ENCODE results near the gene MCUB. TPM values are rescaled to one million over a fixed set of nuclear protein-coding genes. Genes with fewer than 3 reads are reported as not detected.
"Not testable (repeated sequence)": the region's sequence is repeated elsewhere in the genome, so short reads cannot be mapped to it uniquely, and the experiment has no call there.

The MCUB gene
- total RNA-seq, 1 experiment from 2014 or later: 11.9 TPM

DNA sequence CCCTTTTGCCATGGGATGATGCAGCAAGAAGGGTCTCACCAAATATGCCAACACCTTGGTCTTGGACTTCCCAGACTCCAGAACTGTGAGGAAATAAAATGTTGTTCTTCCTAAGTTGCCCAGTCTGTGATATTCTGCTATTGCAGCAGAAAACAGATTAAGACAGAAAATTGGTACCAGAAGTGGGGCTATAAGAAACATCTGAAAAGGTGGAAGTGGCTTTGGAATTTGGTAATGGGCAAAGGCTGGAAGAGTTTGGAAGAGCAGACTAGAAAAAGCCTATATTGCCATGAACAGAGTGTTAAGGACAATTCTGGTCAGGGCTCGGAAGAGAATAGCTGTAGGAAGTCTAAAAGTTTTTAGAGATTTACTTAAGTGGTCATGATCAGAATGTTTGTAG is 115.8 kb downstream of the MCUB start:
- DNase-seq (ENCODE audit: extremely low read depth, low read depth): no peak

DNA sequence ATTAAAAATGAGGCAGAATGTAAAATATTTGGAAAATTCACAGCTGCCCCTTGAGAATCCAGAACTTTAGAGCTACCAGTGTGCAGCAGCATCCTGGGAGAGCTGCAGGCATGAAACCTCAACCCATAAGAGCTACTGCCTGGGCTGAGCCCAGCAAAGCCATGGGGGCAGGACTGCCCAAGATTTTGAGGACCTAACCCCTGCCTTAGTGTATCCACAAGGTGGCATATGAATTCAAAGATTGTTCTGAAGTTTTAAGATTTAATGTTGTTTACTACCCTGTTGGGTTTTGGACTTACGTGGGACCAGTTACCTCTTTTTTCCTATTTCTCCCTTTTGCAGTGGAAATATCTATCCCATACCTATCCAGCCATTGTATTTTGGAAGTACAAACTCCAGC is 116.8 kb downstream of the MCUB start:
- no peak for DNase-seq (ENCODE audit: extremely low read depth, low read depth)

DNA sequence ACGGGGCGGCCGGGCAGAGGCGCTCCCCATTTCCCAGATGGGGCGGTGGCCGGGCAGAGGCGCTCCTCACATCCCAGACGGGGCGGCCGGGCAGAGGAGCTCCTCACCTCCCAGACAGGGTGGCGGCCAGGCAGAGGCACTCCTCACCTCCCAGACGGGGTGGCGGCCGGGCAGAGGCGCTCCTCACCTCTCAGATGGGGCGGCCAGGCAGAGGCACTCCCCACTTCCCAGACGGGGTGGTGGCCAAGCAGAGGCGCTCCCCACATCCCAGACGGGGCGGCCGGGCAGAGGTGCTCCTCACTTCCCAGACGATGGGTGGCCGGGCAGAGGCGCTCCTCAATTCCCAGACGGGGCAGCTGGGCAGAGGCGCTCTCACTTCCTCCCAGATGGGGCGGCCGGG is 118.4 kb downstream of the MCUB start:
- not testable (repeated sequence) for DNase-seq (ENCODE audit: extremely low read depth, low read depth)

DNA sequence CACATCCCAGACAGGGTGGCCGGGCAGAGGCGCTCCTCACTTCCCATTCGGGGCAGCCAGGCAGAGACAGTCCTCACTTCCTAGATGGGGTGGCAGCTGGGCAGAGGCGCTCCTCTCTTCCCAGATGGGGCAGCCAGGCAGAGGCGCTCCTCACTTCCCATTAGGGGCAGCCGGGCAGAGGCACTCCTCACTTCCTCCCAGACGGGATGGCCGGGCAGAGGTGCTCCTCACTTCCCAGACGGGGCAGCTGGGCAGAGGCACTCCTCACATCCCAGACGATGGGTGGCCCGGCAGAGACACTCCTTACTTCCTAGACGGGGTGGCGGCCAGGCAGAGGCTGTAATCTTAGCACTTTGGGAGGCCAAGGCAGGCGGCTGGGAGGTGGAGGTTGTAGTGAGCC is 118.9 kb downstream of the MCUB start:
- not testable (repeated sequence) for DNase-seq (ENCODE audit: extremely low read depth, low read depth)

DNA sequence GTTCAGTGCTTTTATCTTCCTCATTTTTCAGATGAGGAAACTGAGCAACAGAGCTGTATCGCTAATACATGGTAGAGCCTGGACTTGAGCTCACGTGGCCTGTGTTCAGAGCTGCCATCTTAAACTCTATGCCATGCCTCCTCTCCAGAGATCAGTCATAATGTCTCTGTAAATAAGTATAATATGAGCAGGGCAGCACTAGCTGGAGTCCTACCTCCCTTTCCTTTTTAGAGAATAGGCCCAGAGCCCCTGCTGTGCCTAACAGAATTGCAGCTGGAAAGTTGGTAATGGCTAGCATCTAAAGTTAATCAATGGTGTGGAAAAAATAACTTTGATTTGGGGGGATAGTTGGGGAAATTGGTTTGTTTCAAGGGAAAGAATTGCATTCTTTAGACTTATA is 122.8 kb downstream of the MCUB start:
- no peak for DNase-seq (ENCODE audit: extremely low read depth, low read depth)

DNA sequence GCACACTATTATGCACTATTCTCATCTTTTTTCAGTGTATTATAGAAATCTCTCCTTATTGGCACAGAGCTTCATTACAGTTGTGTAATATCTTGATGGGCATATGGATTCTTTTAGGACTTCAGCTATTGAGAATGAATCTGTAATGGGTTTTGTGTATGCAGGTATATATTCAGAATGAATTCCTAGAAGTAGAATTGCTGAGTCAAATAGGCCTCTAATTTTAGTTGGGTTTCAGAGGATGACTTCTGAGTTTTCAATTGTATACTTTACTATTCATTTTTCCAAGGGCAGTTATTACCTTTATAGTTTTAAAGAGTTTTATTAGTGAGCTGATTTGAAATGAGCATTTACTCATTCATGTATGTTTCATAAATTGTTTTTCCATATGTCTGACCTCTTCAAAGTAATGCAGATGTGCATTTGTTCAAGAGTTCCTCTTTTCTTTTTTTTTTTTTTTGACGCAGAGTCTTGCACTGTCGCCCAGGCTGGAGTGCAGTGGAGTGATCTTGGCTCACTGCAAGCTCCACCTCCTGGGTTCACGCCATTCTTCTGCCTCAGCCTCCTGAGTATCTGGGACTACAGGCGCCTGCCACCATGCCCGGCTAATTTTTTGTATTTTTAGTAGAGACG is 123.7 kb downstream of the MCUB start:
- DNase-seq (ENCODE audit: extremely low read depth, low read depth): no peak

DNA sequence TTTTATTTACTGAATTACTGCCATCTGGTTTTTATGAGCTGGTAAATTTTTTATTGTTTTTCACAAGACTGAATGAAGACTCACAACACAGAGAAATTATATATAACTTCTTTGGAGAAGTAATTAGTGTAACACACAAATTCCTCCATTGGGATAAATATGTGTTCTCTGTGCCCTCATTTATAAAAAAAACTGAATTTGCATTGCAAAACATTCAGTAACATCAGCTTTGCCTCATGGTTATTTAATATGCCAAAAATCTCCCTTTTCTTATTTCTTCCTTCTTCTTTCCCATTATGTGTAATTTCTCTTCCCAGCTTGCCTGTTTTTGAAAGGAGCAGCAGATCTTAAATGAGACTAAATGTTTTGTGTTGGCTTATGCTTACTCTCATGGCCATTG is 124.7 kb downstream of the MCUB start:
- DNase-seq (ENCODE audit: extremely low read depth, low read depth): no peak

DNA sequence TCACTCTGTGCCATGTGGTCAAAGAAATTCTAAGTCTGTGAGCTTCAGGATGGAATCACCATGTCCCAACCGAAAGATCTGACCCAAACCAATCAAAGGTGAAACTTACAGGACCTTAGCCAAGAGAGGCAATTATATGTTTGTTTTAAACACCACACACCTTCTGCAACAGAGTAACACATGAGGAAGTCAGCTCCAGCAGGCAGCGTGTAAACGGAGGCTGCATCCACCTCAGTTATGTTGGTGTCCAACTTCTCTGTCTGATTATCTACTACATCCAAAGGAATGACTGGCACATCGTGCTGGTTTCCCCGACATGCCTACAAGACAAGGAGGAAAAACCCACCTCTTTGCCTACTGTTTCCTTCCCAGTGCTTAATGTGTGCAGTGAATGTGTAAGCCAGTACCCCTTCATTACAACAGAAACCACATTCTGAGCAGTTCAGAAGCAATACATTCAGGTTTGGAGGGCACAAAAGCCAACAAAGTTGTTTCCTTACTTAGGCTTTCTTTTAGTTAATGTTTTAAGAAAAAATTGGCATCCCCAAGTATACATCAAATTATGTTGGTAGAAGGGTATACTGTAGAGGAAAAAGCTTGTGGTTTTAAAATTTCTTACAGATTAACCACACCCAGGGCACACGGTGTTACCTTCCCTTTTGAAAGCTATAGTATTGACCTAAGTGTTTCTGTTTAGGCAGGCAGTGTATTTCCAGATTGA is 130.8 kb downstream of the MCUB start:
- DNase-seq (ENCODE audit: extremely low read depth, low read depth): no peak

DNA sequence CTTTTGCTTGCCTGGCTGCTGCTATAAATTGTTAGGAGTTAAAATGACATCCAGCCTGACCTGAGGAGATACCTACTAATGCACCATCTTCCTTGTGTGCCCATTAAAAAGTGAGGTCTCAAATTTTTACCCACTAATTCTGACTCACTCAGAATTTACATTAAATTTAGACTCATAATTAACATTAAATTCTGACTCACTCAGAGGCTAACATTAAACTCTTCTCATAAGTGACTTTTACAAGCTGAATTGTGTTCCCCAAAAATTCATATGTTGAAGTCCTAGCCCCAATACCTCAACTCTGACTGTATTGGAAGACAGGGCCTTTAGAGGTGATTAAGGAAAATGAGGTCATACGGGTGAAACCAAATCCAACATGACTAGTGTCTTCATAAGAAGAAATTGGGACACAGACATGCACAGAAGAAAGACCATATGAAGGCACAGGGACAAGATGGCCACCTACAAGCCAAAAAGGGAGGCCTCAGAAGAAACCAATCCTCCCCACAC is 131.4 kb downstream of the MCUB start:
- DNase-seq (ENCODE audit: extremely low read depth, low read depth): no peak

DNA sequence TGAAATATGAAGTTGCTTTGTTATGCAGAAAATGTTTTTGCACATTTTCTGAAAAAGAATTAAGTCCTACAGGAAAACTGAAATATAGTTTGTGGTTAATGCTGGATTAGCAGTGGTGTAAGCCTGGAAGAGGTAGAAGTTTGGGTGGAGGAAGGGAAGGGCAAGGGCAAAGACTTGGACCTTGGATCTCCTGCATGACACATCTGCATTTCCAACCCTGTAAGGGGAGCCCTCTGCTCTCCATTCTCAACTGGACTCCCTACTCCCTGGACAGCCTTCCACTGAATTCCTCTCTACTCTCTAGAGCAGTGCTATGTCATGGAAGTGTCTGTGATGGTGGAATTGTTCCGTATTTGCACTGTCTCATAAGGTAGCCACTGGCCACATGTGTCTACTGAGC is 138.6 kb downstream of the MCUB start:
- no peak for DNase-seq (ENCODE audit: extremely low read depth, low read depth)

DNA sequence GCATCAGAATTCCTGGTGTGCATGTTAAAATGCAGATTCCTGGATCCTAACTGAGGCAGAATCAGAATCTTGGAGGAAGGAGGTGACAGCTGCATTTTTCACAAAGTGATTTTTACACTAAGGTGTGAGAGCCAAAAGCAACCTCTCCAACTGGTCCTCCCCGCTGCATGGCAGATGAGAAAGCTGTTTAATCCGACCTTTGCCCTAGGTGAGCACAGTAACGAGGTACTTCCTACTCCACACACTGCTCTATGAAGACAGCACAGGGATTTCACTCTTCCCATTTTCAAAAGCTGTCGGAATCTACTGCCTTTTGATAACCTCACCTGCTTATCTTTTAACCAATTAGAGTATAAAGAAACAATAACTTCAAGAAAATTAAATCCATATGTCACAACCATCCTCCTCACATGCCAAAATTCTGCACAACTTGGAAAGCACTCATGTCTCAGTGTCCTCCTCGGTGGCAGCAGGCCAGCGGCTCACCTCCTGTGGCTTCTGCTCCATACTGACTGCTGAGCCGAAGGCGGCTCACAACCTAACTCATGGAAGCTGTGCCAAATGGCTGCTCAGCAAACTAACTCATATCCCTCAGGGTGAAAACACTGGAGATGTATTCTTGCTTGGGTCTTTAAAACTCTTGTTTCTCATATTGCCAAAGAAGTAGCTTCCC is 139.6 kb downstream of the MCUB start:
- DNase-seq (ENCODE audit: extremely low read depth, low read depth): no peak

DNA sequence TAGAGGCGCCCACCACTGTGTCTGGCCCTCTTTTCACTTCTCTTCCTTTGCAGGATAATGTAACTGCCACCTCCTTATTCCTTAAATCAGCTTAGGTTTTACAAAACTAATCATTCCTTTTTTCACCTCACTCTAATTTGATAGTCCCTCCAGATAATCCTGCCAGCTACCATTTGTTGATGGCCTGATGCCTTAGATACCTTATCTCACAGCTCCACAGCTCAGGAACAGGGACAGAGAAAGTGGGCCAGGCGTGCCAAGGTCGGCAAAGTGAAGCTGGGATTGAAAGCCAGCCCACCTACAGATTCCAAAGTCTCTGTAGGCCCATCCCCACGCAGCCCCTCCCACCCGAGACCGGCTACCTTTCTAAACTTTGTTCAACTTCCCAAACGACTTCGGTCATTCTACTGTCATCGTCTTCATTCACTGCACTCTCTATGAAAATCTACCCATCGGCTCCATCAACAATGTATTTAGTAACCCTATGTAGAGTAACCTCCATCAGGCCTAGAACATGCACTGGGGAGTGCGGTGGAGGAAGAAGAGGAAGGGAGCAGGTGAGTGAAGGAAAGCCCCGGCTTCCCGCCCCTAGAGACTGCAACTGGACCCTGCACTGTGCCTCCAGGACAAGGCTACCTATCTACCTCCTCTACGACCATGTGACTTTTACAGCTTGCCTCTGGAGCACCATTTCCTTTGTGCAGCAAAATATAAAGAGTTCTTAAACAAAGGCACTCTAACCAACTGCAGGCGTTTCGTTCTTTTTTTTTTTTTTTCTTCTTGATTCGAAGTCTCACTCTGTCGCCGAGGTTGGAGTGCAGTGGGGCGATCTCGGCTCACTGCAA is 141.7 kb downstream of the MCUB start:
- DNase-seq (ENCODE audit: extremely low read depth, low read depth): no peak

DNA sequence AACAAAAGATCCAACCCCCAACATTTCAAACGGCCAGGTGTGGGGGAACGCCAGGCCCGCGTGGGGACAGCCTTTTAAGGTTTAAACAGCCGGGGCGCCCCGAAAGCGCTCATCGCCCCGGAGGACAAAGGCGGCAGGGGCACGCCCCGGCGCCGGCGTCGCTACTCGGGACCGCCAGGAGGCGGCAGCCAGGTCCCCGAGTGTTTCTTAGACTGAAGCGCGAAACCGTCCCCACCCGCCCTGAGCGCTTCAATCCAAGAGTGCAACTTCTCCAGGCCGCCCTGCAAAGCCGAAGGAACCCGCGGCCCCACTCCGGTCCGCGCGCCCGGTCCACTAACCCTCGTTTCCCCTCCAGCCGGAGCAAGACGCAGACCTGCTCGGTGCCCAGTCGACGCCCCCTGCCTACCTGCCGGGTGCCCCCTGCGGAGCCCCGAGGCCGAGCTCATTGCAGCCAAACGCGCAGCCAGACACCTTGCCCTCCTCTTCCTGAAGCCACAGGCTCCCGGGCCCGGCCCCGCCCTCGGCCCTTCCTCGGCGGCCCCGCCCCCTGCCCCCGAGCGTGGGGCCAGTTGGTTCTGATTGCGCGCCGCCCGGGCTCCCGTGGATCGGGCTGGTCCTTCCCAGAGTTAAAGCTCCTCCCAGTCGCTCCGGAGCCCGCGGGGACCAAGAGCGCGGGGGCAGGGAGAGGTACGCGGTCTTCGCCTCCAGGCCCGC is 143.1 kb downstream of the MCUB start, which contains the start of gene CASP6:
Gene CASP6, minus strand, starts transcription at position 496 of the 714 bp plus-strand sequence. Its CDS starts 50 bp downstream, at position 446.
- peak; percentile 54 for DNase-seq (ENCODE audit: extremely low read depth, low read depth)

DNA sequence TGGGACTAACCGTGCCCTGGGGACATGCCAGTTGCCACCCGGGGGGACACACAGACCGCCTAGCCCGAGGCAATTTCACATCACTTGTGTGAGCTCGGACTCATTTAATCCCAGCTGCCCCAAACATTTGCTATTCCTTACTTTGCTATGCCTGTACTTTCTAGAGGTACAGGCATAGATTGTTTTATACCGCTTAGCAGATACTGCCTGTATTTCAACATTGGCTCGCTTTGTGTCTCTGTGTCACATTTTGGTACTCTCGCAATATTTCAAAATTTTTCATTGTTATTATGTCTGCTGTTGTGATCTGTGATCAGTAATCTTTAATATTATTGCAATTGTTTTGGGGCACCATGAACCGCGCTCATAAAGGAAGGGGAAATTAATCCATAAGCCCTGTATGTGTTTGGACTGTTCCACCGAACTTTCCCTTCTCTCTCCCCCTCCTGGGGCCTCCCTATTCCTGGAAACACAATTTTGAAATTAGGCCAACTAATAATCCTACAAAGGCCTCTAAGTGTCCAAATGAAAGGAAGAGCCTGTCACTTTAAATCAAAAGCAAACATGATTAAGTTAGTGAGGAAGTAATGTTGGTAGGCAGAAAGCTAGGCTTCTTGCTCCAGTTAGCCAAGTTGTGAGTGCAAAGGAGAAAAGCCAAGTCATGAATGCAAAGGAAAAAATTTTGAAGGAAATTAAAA is 143.8 kb downstream of the MCUB start:
- DNase-seq (ENCODE audit: extremely low read depth, low read depth): no peak

DNA sequence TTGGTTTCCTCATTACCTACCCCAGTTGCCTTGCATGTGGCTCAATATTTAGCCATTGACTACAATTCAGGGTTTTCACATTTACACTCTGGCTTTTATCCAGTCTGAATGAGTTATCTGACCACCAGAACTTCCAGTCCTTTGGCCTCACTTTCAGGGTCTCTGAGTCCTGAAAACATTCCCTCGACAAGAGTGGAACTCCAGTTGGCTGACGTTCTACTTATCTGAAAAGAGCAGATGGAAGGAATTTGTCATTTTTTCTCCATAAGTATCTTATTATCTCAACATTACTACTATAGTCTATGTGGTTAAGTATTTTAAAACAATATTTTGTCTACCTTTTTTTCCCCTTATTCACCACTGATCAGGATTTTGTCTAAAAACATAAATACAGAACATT is 148.4 kb downstream of the MCUB start:
- no peak for DNase-seq (ENCODE audit: extremely low read depth, low read depth)

DNA sequence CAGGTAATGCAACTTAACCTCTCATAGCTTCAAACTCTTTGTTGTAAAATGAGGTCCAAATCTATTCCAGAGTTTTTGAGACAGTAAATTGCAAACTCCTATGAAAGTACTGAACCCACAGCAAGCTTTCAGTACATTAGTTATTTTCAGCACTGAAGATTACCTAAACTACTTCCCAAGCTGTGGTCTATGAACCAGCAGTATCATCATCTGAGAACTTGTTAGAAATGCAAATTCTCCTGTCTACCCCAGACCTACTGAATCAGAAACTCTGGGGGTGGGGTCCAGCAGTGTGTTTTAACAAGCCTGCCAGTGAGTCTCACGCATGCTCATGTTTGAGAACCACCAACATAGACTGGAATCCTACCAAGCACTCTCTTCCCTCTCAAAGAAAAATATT is 148.9 kb downstream of the MCUB start:
- DNase-seq (ENCODE audit: extremely low read depth, low read depth): no peak

DNA sequence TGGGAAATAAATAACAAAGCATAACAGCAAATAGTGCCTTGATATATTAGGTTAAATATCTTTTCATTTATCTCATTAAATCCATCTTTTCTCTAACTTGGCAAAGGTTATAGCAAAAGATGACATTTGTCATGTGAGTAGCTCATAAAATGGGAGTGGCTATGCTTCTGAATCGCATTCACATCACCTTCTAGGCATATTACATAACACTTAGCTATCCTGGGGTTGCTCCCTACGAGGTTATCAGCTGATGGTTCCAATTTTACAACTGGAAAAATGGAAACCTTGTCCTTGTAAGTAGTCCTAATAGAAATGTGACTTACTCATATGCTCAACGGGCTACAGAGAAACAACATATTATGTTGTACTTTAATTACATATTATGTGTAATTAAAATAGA is 153.5 kb downstream of the MCUB start:
- no peak for DNase-seq (ENCODE audit: extremely low read depth, low read depth)

DNA sequence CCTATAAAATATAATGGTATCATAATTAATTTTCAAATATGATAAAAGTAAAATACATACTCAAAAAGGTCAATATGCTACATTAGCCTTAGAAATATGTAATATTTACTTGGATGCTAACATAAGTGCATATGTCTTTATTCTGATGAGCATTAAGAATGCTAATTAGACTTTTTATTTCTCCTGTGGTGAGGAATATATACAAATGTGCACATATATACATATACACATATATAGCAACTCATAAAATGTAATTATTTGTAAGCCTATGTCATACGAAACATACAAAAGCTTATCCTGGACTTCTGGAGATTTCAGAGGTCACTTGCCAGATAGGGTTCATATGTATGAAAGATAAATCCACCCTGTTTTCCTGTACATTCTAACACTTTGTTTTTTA is 158.7 kb downstream of the MCUB start:
- DNase-seq (ENCODE audit: extremely low read depth, low read depth): no peak

DNA sequence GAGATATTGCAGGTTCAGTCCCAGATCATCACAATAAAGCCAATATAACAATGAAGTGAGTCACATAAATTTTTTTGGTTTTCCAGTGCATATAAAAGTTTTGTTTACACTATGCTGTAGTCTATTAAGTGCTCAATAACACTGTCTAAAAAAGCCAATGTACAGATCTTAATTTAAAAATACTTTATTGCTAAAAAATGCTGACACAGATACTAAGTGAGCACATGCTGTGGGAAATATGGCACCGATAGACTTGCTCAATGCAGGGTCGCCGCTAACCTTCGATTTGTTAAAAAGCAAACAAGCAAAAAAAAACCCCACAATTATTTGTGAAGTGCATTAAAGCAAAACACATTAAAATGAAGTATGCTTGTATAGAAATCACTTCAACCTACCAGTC is 159.6 kb downstream of the MCUB start:
- DNase-seq (ENCODE audit: extremely low read depth, low read depth): no peak

DNA sequence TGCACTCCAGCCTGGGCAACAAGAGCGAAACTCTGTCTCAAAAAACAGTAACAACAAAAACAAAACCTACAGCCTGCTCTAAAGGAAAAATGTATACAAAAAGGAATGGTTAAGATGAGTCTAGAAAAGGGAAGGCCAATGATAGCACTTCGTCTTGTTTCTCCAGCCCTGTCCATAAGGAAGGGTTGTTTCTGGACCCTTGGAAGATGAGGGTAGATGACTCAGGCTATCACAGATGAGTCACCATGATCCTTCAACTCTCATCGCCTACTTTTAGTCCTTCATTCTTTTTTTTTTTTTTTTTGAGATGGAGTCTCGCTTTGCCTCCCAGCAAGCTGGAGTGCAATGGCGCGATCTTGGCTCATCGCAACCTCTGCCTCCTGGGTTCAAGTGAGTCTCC is 161.0 kb downstream of the MCUB start:
- DNase-seq (ENCODE audit: extremely low read depth, low read depth): no peak

All from NCI-H460 (cell line).